Astrocyte of the hippocampus (primary cell): ENCODE results near the gene FOXN1.

Experiments used
- DNase-seq: peaks from one replicate; pipeline ENCODE4 v3.0.0; 2011; ENCODE audit warnings: low read depth, low spot score

The FOXN1 gene

DNA sequence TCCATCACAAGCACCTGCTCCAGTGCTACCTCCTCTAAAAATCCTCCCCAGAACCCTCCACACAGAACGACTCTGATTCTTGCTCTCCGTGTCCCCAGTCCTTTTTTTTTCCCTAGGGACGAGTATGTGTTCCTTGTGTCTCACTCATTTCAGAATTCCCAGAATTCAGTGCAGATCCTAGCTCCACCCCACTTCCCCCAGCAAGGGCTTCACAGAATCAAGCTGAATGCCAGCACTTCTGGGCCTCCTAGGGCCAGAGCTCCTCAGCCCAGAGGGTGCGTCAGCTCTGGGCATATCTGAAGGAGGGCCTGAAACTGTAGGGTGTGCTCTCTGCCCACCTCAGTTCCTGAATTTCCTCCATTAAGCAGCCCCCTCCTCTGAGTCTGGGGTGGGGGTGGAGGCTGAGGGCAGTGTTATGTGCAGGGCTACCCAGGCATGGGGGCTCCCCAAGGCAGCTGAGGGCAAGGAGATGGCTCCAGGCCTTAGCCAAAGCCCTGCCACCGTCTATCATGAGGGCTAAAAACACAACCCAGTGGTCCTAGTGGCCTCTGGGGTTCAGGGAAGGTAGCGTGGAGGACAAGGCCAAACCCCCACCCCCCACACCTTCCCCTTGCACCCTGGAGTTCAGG is 39.8 kb downstream of the FOXN1 start:
- DNase-seq: no peak

DNA sequence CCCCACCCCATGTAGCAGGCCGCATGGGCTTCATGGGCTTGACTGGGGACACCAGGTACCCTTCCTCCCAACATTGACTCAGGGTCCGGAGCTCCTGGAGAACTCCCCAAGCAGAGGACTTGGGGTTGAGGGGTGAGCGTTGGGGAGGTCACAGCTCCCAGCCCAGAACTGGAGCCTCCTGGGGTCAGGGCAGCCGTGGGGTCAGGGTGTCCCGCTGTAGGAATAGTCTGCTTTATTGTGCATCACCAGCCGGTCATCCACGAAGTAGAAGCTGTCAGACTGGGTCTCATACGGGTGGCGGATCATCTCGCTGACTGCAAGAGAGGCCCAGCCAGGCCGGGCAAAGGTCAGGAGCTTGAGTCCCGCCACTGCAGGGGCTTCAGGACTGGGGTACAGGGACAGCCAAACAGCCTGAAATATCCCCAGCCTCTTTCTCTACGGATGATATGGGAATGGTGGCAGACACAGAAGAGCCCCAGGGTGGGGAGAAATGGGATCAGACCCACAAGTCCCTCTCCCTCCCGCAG is 41.0 kb downstream of the FOXN1 start:
- no peak for DNase-seq

DNA sequence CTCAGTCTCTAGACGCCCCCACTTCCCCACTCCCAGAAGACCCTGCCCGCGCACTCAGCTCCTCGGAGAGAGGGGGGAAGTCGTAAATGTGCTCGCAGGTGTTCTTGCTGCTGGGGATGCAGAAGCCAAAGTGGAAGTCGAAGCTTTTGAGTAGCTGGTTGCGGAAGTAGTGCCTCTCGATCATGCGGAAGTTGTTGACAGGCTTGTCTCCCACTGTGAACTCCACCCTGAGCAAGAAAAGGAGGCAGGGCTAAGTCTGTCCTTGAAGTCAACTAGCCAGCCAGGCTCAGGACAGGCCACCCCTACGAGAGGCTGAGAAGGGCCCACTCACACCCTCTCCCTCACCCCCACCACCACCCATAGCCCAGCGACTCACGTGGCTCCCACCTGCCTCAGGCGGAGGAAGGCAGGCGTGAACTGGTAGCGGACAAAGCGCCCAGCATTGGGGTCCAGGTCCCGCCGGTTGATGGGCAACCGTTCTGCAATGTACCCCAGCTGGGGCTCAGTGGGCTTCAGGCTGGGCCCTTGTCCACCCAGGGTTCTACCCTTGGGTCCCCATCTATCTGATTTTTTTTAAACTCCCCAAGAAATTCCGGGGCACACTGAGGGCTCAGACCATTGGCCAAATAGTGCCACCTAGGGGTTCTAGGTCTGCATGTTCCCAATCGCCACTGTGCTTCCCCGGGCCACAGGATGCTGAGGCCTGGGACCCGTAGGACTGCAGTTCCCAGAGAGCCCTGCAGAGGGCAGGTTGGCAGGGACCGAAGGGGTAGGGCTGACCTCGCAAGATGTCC is 41.7 kb downstream of the FOXN1 start:
- DNase-seq: peak; percentile 84

DNA sequence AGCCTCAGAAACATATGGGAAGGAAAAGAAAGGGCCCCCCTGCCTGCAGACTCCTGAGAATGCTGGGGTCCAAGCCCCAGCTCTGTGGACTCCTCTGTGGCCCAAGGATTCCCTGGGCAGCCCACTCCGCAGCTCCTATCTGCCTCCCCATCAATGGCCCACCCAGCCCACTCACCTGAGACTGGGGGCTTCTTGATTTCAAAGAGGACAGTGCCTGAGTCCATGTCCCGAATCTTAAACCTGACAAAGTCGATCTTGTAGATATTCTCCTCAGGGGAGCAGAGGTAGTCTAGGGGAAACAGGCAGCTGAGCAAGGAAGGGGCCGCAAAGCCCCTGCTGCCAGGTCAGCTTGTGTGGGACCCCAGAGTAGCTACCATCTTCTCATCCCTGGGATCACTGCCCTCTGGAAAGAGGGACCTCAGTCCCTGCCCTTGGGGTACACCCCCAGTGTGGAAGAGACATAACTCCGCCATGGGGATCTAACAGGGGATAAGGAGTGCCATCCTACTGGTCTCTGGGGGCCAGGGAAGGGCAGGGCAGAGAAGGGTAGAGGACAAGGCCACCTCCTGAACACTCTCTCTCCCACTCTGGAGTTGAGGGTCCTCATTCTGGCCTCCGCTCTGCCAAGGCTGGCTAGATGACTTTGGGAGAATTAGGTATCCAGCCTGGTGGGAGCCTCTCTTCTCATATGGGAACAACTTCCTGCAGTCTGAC is 42.4 kb downstream of the FOXN1 start:
- no peak for DNase-seq

DNA sequence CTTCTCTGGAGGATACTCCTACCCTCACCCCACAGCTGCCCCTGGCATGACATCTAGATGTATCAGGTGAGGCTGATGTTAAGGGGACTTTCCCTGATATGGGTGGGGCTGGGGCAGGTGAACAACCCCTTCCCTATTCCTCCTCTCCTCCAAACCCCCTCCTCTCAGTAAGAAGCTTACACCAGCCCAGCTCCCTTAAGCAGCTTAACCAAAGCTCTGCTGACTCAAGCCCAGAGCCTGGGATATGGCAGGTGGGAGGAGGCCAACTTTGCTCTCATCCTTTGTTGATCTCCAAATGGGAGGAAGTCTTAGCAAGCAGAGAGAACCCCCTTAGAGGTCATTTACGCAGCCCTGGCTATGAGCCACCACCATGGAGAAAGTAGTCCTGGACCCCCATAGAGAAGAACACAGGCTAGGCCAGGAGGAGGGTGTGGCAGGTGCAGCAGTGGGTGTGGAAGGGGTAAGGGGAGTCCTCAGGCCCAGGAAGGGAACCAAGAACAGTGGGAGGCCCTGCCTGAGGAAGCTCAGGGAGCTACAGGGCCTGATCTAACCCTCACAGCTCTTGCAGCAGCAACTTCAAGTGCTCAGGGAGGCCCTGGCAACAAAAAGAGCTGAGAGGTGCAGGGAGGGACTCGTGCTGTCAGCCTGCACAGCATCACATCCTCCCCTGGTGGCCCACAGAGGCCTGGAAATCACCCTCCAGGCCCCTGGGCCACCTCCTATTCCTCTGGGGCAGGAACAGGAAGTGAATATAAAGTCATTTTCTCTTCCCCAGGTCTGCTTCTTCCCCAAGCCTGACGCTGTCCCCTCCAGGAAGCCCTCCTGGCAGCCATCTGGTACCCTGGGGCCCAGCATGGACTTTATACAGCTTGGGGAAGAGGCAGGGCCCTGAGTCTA is 43.3 kb downstream of the FOXN1 start:
- DNase-seq: no peak

DNA sequence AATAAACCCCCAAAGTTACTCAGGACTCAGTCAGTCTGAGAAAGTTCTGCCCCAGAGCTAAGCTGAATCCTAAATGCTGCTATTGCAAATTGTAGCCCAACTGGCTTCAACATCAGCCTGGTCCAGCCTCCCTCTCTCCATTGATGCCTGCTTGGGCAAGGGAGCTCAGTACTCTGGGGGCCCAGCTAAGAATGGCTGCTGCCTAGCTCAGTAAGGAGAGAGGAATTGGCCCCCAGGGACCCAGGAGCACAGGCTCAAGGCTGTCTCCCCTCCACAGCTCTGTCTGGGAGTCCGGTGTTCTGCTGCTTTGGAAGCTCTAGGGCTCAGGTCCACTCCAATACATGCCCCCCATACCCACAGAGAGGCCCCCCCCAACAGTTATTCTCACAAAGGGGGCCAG is 44.7 kb downstream of the FOXN1 start:
- no peak for DNase-seq

DNA sequence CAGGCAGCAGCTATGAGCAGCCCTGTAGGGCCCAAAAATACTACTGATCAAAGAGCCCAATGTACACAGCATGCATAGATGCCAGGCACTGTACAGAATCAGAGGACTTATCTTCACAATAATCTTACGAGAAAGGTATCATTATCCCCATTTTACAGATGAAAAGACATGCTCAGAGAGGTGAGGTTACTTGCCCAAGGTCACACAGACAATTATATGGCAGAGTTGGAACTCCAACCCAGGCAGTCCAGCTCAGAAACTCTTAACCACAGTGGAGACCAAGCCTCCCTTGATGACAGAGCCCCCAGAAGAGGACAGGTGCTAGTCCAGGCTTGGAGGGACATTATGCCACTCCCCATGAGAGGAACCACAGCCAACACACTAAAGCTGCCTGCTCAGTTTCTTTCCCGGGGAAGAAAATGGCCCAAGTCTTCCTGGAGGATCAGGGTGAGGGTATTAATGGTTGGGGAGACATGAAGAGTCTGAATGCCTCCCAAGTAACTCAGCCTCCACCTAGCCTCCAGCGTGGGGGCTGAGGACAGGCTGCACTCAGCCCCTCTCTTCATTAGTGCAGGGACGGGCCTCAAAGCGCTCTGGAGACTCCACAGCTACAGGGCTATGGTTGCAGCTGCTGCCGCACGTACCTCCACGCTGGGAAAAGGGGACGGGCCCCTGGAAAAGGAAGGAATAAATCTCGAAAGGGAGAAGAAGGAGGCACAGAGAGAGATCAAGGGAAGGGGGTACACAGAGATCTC is 45.5 kb downstream of the FOXN1 start:
- peak; percentile 45 for DNase-seq

DNA sequence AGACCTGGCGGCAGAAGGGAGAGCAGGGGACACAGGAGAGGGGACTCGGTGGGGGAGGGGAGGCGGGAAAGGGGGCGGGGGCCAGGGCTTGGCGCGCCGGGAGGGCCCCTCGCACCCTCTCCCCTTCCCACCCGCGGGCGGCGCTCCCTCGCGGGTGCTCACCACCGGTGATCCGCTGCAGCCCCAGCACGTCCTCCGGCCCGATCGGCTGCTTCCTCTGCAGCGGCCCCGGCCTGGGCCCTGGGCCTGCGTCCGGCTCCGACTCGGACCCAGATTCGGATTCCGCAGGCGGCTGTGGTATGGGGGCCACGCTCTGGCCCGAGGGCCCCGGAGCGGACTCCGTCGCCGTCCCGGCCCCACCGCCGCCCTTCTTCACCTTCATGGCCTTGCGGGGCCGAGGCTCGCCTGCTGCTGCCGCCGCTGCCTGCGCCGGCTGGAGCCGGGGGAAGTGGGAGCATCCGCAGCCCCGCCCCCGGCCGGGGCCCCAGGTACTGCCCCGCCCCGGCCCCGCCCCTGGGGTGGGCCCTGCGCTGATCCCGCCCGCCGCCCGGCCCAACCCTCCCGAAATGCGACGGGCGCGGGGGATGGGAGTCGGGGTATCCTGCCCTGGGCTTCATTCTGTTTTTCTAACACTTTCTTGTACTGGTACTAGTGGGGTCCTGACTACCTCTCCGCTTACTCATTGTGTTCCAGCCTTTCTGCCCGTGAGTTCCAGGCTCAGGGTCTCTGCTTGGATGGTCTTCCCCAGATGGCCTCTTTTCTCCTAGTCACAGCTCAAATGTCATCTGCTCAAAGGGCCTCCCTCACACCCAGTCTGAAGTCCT is 46.2 kb downstream of the FOXN1 start, which contains the start of gene UNC119:
Gene UNC119 (minus strand): TSS at position 449 of the 824 bp plus-strand sequence. CDS start 67 bp downstream, at position 382.
- DNase-seq: peak; percentile 91

DNA sequence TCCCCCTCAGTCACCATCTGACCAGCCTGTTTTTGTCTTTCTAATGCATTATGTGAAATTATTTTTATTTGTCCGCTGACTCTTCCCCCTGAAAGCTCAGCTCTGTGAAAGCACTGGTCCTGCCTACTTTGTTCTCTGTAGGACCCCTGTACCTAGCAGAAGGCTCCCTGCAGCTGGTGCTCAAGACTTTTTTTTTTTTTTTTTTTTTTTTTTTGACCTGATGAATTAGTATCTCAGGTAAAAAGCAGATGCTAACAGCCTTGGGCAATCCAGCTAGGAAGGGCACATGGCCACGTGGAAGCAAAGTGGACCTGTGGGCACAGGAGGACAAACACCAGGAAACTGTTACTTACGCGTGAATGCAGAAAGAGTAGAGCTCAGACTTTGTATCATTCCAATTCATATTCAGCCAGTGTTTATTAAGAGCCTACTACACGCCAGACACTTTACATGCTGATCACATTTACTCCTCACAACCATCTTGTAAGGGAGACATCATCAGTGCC is 46.9 kb downstream of the FOXN1 start:
- no peak for DNase-seq

DNA sequence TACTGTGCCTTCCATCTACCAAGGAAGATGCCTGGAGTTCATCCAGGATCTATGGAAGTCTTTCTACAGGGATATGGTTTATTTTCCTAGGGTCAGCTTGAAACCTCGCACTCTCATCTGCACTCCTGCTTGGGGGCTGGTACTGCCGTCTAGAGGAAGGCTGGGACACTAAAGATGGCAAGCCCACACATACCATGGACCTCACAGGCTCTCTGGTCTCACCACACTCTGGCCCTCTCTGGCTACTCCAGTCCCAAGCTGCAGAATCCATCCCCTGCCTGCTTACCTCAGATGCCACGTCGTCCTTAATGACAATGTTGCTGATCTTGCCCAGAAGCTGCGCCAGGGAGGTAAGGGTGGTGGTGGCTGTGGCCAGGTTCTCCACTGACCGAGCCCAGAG is 48.4 kb downstream of the FOXN1 start:
- no peak for DNase-seq

DNA sequence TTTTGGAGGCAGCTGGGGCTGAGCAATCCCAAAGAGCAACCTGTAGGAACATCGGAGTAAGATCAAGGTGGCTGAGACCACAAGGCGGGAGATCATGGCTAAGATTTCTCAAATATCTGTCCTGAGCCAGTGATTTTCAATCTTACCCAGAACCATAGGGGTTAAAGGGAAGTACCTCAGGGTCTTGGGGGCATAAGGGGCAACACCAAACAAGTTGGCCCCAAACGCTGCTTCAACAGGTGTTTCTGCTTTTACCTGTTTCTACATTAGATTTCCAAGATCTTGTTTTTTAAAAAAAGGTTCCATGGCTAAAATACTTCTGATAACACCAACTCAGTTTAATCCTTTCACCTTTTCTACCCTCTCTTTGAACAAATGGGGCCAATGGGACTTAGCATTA is 48.9 kb downstream of the FOXN1 start:
- no peak for DNase-seq

DNA sequence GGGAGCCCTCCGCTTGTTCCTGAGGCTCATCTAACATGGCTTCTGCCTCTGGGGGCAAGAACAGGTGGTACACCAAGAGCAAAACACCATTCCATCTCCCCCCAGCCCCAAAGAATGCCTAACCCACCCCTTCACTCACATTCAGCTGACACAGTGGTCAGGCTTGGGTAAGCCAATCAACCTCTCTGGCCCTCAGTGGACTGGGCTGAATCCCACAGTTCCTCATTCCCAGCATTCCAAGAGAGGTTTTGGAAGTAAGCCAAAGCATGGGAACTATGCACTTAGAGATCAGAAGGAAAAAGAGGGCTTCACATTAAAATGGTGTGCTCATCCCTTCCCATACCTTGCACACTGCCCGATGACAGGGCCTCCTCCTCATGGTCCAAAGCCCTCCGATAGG is 57.3 kb downstream of the FOXN1 start:
- DNase-seq: peak; percentile 90

DNA sequence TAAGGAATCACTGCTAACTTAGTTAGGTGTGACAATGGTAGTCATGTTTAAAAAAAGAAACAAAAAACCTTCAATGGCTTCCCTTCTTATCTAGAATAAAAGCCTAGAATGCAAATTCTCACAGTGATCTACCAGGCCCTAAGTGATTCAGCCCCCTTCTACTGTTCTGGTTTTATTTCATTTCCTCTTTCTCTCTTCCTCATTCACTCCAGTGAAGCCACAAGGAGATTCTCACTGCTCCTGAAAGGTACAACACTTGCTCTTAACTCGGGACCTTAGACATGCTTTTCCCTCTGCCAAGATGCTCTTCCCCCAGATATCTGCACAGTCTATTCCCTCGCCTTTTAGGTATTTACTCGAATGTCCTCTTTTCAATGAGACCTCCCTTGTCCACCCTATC is 61.5 kb downstream of the FOXN1 start:
- no peak for DNase-seq

DNA sequence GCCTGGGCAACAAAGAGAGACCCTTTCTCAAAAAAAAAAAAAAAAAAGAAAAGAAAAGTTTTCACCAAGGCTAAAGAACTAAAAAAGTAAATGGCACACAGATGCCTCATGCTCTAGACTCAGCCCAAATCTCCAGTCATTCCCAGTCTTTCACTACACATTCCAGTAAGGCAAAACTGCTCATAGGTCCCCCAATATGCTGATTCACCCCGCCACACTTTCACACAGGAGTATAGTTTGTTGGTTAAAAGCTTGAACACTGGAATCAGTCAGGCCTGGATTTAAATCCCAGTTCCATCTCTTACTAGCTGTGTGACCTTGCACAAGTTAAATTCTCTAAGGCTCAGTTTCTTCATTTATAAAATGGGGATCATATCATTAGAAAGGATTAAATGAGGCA is 63.3 kb downstream of the FOXN1 start:
- DNase-seq: no peak

DNA sequence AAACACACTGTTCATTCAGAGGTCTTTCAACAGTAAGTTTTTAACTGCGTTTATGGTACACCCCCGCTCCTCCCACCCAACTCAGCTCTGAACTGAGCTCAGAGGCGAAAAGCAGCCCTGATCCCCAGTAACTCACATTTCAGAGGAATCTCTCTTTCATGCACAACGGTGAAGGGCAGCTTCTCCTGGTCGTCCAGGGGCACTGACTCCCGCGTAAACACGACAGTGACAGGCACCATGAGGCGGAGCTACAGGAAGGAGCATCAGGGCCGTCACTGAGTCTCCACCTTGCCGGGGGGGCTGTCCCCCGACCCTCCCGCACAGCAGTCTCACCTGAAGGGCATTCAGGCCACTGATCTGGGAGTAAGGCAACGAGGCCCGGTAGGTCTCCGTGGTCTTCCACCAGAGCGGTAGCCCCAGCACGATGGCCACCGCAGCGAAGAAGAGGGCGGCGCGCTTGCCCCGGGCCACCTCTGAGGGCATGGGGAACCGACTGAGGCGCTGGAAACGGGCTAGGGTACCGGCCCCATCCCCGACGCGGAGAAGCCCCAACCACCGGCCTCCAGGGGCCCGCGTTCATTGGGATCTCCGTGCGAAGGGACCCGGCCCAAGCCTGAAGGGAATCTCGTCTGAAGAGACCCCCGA is 64.7 kb downstream of the FOXN1 start:
- DNase-seq: peak; percentile 46

DNA sequence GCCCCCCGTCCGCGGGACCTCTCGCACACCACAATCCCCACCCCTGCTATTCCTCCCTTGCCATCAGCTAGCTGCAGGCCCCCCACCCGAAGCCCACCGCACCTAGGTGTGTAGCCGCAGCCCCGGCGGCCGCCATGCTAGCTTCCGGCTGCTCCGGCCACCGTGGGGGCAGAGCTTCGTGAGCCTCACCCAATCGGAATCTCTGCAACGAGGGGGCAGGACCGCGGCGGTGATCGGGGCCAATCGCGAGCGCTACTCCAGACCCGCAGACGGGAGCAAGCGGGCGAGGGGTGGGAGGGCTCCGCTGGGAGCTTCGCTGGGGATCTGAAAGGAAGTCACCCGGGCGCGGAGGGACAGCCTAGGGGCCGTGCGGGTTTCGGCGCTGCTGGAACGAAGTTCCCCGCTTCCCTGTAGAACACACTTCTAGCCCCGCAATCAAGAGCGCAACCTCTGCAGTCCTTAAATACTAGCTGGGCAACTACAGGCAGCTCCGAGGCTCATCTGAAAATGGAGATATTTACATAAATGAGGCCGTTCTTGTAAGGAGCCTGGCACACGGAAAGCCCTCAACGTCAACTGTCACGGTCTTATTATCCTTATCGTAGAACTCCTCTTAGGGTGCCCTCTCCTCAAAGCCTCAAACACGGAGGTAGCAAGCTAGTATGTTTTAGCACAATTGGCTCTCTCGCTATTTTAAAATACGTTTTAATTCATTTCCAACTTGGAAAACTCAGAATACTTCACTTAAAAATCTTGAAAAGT is 65.4 kb downstream of the FOXN1 start, which contains the start of gene PIGS:
Gene PIGS (minus strand): TSS at position 164 of the 762 bp plus-strand sequence. CDS start 28 bp downstream, at position 136.
- peak; percentile 97 for DNase-seq

DNA sequence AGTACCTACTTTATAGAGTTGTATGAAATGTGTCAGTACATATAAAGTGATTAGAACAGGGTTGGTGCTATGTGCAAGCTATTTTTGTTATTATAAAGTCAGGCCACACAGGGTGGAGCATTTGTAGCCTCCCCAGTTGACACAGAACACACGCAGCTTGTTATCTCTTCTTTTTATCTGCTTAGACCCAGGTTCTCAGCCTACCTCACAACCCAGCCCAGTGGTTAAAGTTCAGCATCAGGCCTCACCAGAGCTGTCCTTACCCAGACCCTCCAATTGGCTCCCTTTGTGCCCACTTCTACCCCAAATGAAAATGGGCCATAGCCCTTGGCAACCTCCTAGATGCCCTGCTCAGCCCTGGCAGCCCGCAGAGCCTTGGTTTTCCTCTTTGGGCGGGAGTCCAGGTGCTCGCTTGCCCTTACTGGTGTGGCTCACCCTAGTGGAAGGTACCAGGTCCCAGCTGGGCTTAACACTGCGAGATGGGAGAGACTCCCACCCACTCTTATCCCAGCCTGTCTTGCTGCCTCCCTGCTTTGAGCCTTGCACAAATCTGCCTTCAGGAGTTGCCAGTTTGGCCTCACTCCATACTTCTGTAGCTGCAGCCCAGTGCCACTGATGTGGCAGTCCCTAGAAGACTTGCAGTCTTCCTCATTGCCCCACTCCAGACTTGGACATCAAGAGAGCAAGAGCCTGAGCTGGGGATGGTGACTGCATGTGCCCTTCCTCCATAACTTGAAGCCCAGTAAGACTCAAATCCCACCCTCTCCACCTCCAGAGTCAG is 66.3 kb downstream of the FOXN1 start:
- DNase-seq: no peak
